Measurements from ENCODE around the gene PLA2G6. TPM values are rescaled to one million over a fixed set of nuclear protein-coding genes. Genes with fewer than 3 reads are reported as not detected.

Gene PLA2G6
- total and polyA plus RNA-seq, 2 of the 4 experiments (the other 2 are of a cell fraction), result 6.1 to 10.3 TPM

DNA sequence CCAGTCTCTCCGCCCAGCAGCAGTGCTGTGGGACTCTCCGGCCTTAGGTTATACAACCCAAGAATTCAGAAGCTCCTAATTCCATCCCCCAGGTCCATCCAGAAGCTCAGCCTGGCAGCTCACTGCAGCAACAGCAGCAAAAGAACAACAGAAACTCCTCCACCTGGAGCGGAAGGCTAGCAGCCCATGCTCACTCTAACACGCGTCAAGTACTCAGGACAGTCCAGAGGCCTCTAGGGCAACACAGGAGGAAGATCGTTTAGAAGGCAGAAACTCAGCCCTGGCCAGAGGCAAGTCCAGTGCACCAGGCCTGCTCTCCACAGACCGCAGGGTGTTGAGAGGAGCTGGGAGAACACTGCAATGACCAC is 17.1 kb downstream of the PLA2G6 start:
- H3K4me2 ChIP-seq (ENCODE audit: low read depth, low read length), result no peak overlapping the region
- peaks cover 6% of the 10 kb centered on the region; the same call in 1 of the 2 replicates for H3K4me1 ChIP-seq (ENCODE audit: control insufficient read depth, insufficient read depth, low read length)
- no TSS peak for BruUV-seq (replicated peaks)
- H2BK120ac ChIP-seq (ENCODE audit: low read depth, low read length), result no peak overlapping the region; the same call in 1 of the 2 replicates
- H3K27me3 ChIP-seq (ENCODE audit: control insufficient read depth, insufficient read depth, low read length), result no peaks in the 10 kb centered on the region
- ChIA-PET CTCF (no interaction called here), POLR2A (ENCODE audit: unreplicated experiment) (no interaction called here)
- in situ Hi-C loops (cut with MboI; ENCODE audit: low sequenced_read_pairs) (no loop called here), dilution Hi-C loops (cut with HindIII; ENCODE audit: low sequenced_read_pairs, unreplicated experiment) (no loop called here), intact Hi-C loops (cut with micrococcal nuclease) (no loop called here)
- TF ChIP-seq RAD21 (IDR thresholded peaks at IDR 0.05; ENCODE audit: low read length), result no peak
- no peak for TF ChIP-seq FOS (IDR thresholded peaks at IDR 0.05; ENCODE audit: low read depth, low read length)
- TF ChIP-seq NFE2L2 (IDR thresholded peaks at IDR 0.05; ENCODE audit: low read depth, low read length), result no peak
- TF ChIP-seq, protein P1, sequence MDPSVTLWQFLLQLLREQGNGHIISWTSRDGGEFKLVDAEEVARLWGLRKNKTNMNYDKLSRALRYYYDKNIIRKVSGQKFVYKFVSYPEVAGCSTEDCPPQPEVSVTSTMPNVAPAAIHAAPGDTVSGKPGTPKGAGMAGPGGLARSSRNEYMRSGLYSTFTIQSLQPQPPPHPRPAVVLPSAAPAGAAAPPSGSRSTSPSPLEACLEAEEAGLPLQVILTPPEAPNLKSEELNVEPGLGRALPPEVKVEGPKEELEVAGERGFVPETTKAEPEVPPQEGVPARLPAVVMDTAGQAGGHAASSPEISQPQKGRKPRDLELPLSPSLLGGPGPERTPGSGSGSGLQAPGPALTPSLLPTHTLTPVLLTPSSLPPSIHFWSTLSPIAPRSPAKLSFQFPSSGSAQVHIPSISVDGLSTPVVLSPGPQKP (IDR thresholded peaks at IDR 0.05; ENCODE audit: borderline replicate concordance, low read depth, low read length), result no peak
- no peak overlapping the region for H3K18ac ChIP-seq (ENCODE audit: low read depth, low read length)
- H4K20me1 ChIP-seq (ENCODE audit: insufficient read depth, low read length), result no peaks in the 10 kb centered on the region
- no peak overlapping the region; a peak in 1 of 4 replicates for H4K8ac ChIP-seq (ENCODE audit: low read depth in 2 of 2, low read length in 2 of 2)
- H2BK15ac ChIP-seq (ENCODE audit: low read depth, low read length), result no peak overlapping the region
- H3K14ac ChIP-seq (replicated peaks; ENCODE audit: low read depth, low read length), result no peak overlapping the region
- no peak overlapping the region; the same call in 1 of the 2 replicates for H2AK5ac ChIP-seq (ENCODE audit: low read depth, low read length)
- no peak overlapping the region for H3K4me3 ChIP-seq (ENCODE audit: insufficient read depth, low read depth, low read length)
- no peak overlapping the region for H3K56ac ChIP-seq (ENCODE audit: extremely low read depth, insufficient read depth, low read length)
- H2AK9ac ChIP-seq (replicated peaks; ENCODE audit: low read depth, low read length, poor library complexity), result no peak overlapping the region
- H3K9me1 ChIP-seq (ENCODE audit: insufficient read depth, low read length), result peaks cover 6% of the 10 kb centered on the region; the same call in 1 of the 2 replicates
- H3K9me3 ChIP-seq (ENCODE audit: control insufficient read depth, insufficient read depth, low read length), result no peaks in the 10 kb centered on the region
- no peak overlapping the region for H3K27ac ChIP-seq (ENCODE audit: insufficient read depth, low read length)
- no peak overlapping the region for H2AFZ ChIP-seq (replicated peaks; ENCODE audit: low read length, poor library complexity)
- ATAC-seq (ENCODE audit: low read depth) (no peak), DNase-seq (no peak)
- no peak overlapping the region for H3K23ac ChIP-seq (ENCODE audit: low read depth, low read length)
- H3K4ac ChIP-seq (ENCODE audit: low read depth, low read length), result no peak overlapping the region
- no peak overlapping the region for H2BK20ac ChIP-seq (ENCODE audit: low read depth, low read length)
- H2BK5ac ChIP-seq (ENCODE audit: low read depth, low read length, poor library complexity, severe bottlenecking), result no peak overlapping the region
- no peaks in the 10 kb centered on the region for H3K79me1 ChIP-seq (ENCODE audit: low read depth in 1 of 2, low read length in 2 of 2)
- H4K5ac ChIP-seq (ENCODE audit: low read depth, low read length), result no peak overlapping the region
- H3K9ac ChIP-seq (ENCODE audit: low read depth, low read length), result no peak overlapping the region
- H4K91ac ChIP-seq (ENCODE audit: insufficient read depth, low read depth, low read length), result no peak overlapping the region
- 89% methylated on average over 2 of the region's 7 CpGs; no CpG with 5 or more reads in 1 of the 2 experiments for WGBS, 2 experiments (ENCODE audit: extremely low coverage in 2 of 2, insufficient read length in 1 of 2)
- H3K36me3 ChIP-seq (ENCODE audit: control insufficient read depth, insufficient read depth, low read length), result no peaks in the 10 kb centered on the region; the same call in 1 of the 2 replicates

Data from IMR-90 (cell line).